Measurements from ENCODE around the gene DGCR6L.
"Not testable (repeated sequence)": the region's sequence is repeated elsewhere in the genome, so short reads cannot be mapped to it uniquely, and the experiment has no call there.

DNA sequence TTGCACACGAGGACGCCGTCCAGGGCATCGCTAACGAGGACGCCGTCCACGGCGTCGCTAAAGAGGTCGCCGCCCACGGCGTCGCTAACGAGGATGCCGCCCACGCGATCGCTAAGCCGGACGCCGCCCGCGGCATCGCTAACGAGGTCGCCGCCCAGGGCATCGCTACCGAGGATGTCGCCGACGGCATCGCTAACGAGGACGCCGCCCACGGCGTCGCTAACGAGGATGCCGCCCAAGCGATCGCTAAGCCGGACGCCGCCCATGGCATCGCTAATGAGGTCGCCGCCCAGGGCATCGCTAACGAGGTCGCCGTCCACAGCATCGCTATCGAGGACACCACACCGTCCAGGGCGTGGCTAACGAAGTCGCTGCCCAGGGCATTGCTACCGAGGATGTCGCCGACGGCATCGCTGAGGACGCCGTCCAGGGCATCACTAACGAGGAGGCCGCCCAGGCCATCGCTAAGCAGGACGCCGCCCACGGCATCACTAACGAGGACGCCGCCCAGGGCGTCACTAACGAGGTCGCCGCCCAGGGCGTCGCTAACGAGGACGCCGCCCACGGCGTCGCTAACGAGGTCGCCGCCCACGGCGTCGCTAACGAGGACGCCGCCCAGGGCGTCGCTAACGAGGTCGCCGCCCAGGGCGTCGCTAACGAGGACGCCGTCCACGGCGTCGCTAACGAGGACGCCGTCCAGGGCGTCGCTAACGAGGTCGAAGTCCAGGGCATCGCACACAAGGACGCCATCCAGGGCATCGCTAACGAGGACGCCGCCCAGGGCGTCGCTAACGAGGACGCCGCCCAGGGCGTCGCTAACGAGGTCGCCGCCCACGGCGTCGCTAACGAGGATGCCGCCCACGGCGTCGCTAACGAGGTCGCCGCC, 41.2 kb upstream of the DGCR6L start:
- not testable (repeated sequence) for TF ChIP-seq ZC3H10 (CRISPR knock-in tag; IDR thresholded peaks at IDR 0.05); RARB (CRISPR knock-in tag; IDR thresholded peaks at IDR 0.05); CSDC2 (CRISPR knock-in tag; IDR thresholded peaks at IDR 0.05); ZFP3 (CRISPR knock-in tag; IDR thresholded peaks at IDR 0.05); PPARA (CRISPR knock-in tag; IDR thresholded peaks at IDR 0.05; ENCODE audit: borderline replicate concordance); ZNF70 (CRISPR knock-in tag; IDR thresholded peaks at IDR 0.05); TOX (CRISPR knock-in tag; IDR thresholded peaks at IDR 0.05; ENCODE audit: borderline replicate concordance); BACH2 (CRISPR knock-in tag; IDR thresholded peaks at IDR 0.05; ENCODE audit: borderline replicate concordance)
- TF ChIP-seq, protein P1, sequence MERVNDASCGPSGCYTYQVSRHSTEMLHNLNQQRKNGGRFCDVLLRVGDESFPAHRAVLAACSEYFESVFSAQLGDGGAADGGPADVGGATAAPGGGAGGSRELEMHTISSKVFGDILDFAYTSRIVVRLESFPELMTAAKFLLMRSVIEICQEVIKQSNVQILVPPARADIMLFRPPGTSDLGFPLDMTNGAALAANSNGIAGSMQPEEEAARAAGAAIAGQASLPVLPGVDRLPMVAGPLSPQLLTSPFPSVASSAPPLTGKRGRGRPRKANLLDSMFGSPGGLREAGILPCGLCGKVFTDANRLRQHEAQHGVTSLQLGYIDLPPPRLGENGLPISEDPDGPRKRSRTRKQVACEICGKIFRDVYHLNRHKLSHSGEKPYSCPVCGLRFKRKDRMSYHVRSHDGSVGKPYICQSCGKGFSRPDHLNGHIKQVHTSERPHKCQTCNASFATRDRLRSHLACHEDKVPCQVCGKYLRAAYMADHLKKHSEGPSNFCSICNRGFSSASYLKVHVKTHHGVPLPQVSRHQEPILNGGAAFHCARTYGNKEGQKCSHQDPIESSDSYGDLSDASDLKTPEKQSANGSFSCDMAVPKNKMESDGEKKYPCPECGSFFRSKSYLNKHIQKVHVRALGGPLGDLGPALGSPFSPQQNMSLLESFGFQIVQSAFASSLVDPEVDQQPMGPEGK (CRISPR knock-in tag; IDR thresholded peaks at IDR 0.05; ENCODE audit: borderline replicate concordance), result not testable (repeated sequence)
- TF ChIP-seq, protein P2, sequence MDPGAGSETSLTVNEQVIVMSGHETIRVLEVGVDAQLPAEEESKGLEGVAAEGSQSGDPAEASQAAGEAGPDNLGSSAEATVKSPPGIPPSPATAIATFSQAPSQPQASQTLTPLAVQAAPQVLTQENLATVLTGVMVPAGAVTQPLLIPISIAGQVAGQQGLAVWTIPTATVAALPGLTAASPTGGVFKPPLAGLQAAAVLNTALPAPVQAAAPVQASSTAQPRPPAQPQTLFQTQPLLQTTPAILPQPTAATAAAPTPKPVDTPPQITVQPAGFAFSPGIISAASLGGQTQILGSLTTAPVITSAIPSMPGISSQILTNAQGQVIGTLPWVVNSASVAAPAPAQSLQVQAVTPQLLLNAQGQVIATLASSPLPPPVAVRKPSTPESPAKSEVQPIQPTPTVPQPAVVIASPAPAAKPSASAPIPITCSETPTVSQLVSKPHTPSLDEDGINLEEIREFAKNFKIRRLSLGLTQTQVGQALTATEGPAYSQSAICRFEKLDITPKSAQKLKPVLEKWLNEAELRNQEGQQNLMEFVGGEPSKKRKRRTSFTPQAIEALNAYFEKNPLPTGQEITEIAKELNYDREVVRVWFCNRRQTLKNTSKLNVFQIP (CRISPR knock-in tag; IDR thresholded peaks at IDR 0.05; ENCODE audit: borderline replicate concordance, low read depth), result not testable (repeated sequence)

Data from SK-N-SH treated with all-trans-retinoic acid at 6 μM for 48 hours (cell line).